G401 (cell line): ENCODE measurements around the gene DMAC2. TPM values are rescaled to one million over a fixed set of nuclear protein-coding genes. Genes with fewer than 3 reads are reported as not detected.

Experiments used
- total RNA-seq: library from RNA; depleted of rRNA; stranded (reverse); fragments of >200 nt; shearing (Covaris generic); gene quantifications from 2 replicates; pipeline ENCODE4 v1.2.3, GENCODE V29; 2014; rRNA removed

DMAC2 gene
- total RNA-seq, 1 experiment from 2014 or later: 82.2 TPM

Other genes starting within 250 kb of the DMAC2 start
- not detected in 2 replicates for gene CYP2S1, start 246.7 kb downstream of the DMAC2 start, total RNA-seq
- gene AXL, start 220.7 kb downstream of the DMAC2 start, total RNA-seq: 21.0 and 22.4 TPM in 2 replicates
- gene HNRNPUL1, start 175.5 kb downstream of the DMAC2 start, total RNA-seq: 85.0 and 116 TPM in 2 replicates
- gene CCDC97, start 129.7 kb downstream of the DMAC2 start, total RNA-seq: 9.3 and 12.3 TPM in 2 replicates
- 5.7 and 10.1 TPM in 2 replicates for gene TGFB1, start 86.0 kb downstream of the DMAC2 start, total RNA-seq
- gene B9D2, start 75.8 kb downstream of the DMAC2 start, total RNA-seq: 11.1 and 18.4 TPM in 2 replicates
- 0.25 and 1.2 TPM in 2 replicates for gene TMEM91, start 63.4 kb downstream of the DMAC2 start, total RNA-seq
- gene EXOSC5, start 42.6 kb downstream of the DMAC2 start, total RNA-seq: 57.0 and 71.8 TPM in 2 replicates
- 90.1 and 111 TPM in 2 replicates for gene BCKDHA, start 42.1 kb downstream of the DMAC2 start, total RNA-seq
- not detected in 2 replicates for gene B3GNT8, start 12.5 kb downstream of the DMAC2 start, total RNA-seq
- not detected in 2 replicates for gene ERICH4, start 3.2 kb upstream of the DMAC2 start, total RNA-seq
- gene CEACAM21, start 136.3 kb upstream of the DMAC2 start, total RNA-seq: 0.12 and 3.6 TPM in 2 replicates
- gene CEACAM4, start 187.2 kb upstream of the DMAC2 start, total RNA-seq: not detected in 2 replicates
- not detected in 2 replicates for gene CEACAM7, start 248.4 kb upstream of the DMAC2 start, total RNA-seq